Lower lobe of right lung (tissue), 2 donors: Measurements from ENCODE around the gene PLA2G4C. TPM values are rescaled to one million over a fixed set of nuclear protein-coding genes. Genes with fewer than 3 reads are reported as not detected.

Experiments used
- ATAC-seq, 2 donors: fragments of 200-7000 bp; cut with Tn5 transposase; one replicate each; pipeline ENCODE4 v1.9.1; 2020 to 2022; ENCODE audit warnings: mild to moderate bottlenecking in 2 of 2, moderate library complexity in 2 of 2
- DNase-seq: peaks from one replicate; pipeline ENCODE4 v3.0.0-alpha.2; 2020
- H3K27ac ChIP-seq: fragments of 200-600 bp; one replicate; pipeline ENCODE4 v1.8.0; 2022
- H3K27me3 ChIP-seq: fragments of 200-600 bp; one replicate; pipeline ENCODE4 v1.8.0; 2022; ENCODE audit warnings: low read depth
- H3K36me3 ChIP-seq: fragments of 200-600 bp; one replicate; pipeline ENCODE4 v1.8.0; 2022; ENCODE audit warnings: mild to moderate bottlenecking
- H3K4me1 ChIP-seq: fragments of 200-600 bp; one replicate; pipeline ENCODE4 v1.8.0; 2022
- H3K4me3 ChIP-seq: fragments of 200-600 bp; one replicate; pipeline ENCODE4 v1.8.0; 2022; ENCODE audit warnings: mild to moderate bottlenecking
- H3K9me3 ChIP-seq: fragments of 200-600 bp; one replicate; pipeline ENCODE4 v1.8.0; 2022
- CTCF ChIP-seq: fragments of 200-600 bp; IDR thresholded peaks from one replicate; pipeline ENCODE4 v1.8.0; 2022; ENCODE audit warnings: antibody characterized with exemption, mild to moderate bottlenecking
- intact Hi-C: fragments of 100-400 bp; cut with DNase I; formaldehyde crosslinking; loops from one replicate; pipeline ENCODE4 v1.11.0; 2022
- total RNA-seq: library from RNA; stranded (reverse); fragmentation: NEBNext Ultra II Directional; extraction: Animal tissue kit (Norgen Biotek cat#: 25700); gene quantifications from one replicate; pipeline ENCODE4 v1.2.1, GENCODE V29; 2021
- donor health status: DM: no; HTN: yes; CAD: no; lungs with severe emphysema.

Gene PLA2G4C
- total RNA-seq, 1 donor from 2014 or later = 11.2 TPM

DNA sequence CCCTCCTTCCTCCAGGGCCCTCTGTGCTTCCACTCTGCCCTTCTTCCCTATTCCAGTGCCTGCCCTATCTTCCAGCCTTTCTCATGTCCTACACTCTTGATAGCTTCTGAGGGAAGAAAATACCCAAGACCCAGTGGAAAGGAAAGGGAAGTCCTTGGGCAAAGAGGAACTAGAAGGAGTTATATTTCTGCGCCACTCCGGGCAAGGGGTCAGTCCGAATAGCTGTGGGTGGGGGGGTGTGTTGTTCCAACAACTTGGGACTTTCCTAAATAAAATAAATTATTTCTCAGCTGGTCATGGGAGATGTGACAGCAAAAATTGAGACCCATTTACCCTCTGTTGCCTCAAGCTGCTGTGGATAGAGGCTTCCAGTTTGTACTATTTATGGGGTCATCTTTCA is 89.9 kb downstream of the PLA2G4C start:
- DNase-seq = no peak
- Histone ChIP-seq H3K36me3 (no peaks in the 10 kb centered on the region), H3K27me3 (peaks cover 6% of the 10 kb centered on the region), H3K4me1 (no peaks in the 10 kb centered on the region), H3K9me3 (no peaks in the 10 kb centered on the region), H3K27ac (no peak overlapping the region), H3K4me3 (no peak overlapping the region)
- ATAC-seq = no peak
- TF ChIP-seq CTCF = no peak
- intact Hi-C loops = no loop called here

GRCh38 chr19:48010932-48011758 is 99.5 kb downstream of the PLA2G4C start:
- no peak overlapping the region for H3K4me3 ChIP-seq
- no peak for TF ChIP-seq CTCF
- H3K9me3 ChIP-seq = no peaks in the 10 kb centered on the region
- H3K27me3 ChIP-seq = peaks cover 14% of the 10 kb centered on the region
- H3K36me3 ChIP-seq = no peaks in the 10 kb centered on the region
- H3K27ac ChIP-seq = no peak overlapping the region
- no peak for ATAC-seq
- no peak for DNase-seq
- no peaks in the 10 kb centered on the region for H3K4me1 ChIP-seq
- intact Hi-C loops = no loop called here

DNA sequence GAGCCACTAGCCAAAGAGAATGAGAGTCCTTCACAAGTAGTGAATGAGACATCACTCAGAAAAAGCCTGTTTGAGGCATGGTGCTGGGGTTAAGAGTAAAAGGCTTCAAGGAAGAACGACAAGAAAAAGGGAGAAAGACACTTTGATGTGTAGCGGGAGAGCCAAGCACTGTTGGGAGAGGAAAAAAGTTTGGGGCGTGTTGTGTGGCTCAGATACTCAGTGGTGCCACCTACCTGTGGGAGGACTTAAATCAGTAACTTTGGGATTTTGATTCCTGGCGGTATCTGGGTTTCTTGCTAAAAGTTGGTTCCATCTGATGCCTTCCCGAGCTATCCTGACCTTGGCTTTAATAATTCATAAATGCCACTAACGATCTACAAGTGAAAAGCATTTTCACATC is 103.9 kb downstream of the PLA2G4C start:
- Histone ChIP-seq H3K4me1 (no peaks in the 10 kb centered on the region), H3K4me3 (no peak overlapping the region)
- DNase-seq = no peak

GRCh38 chr19:48004236-48004635 is 106.4 kb downstream of the PLA2G4C start:
- DNase-seq (no peak), ATAC-seq (no peak)
- H3K4me3 ChIP-seq = no peak overlapping the region
- H3K9me3 ChIP-seq = no peaks in the 10 kb centered on the region
- H3K36me3 ChIP-seq = no peaks in the 10 kb centered on the region
- no peak overlapping the region for H3K27ac ChIP-seq
- intact Hi-C loops = no loop called here
- H3K4me1 ChIP-seq = no peaks in the 10 kb centered on the region
- peaks cover 19% of the 10 kb centered on the region for H3K27me3 ChIP-seq
- no peak for TF ChIP-seq CTCF

More for the DNA sequence above, 103.9 kb downstream of the PLA2G4C start:
- no peak for TF ChIP-seq CTCF
- H3K27me3 ChIP-seq = peaks cover 26% of the 10 kb centered on the region
- intact Hi-C loops = no loop called here
- no peak overlapping the region for H3K27ac ChIP-seq
- ATAC-seq = no peak
- H3K36me3 ChIP-seq = no peaks in the 10 kb centered on the region
- no peaks in the 10 kb centered on the region for H3K9me3 ChIP-seq

DNA sequence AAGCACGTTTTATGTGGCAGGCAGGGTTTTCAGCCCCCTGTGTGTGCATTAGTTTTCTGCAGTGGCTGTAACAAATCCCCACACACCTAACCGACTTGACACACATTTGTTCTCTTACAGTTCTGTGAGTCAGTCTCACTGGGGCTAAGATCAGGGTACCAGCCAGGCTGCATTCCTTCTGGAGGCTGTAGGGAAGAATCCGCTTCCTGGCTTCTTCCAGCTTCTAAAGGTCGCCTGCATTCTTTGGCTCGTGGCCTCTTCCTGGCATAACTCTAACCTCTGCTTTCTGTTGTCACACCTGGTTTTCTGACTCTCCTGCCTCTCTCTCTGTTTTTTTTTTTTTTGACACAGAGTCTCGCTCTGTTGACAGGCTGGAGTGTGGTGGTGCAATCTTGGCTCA is 109.8 kb downstream of the PLA2G4C start:
- H3K36me3 ChIP-seq = no peaks in the 10 kb centered on the region
- DNase-seq (no peak), ATAC-seq (no peak)
- H3K9me3 ChIP-seq = no peaks in the 10 kb centered on the region
- intact Hi-C loops = no loop called here
- H3K4me1 ChIP-seq = no peaks in the 10 kb centered on the region
- H3K27me3 ChIP-seq = peaks cover 11% of the 10 kb centered on the region
- H3K27ac ChIP-seq = no peak overlapping the region
- no peak overlapping the region for H3K4me3 ChIP-seq
- no peak for TF ChIP-seq CTCF
